ENCODE measurements around the gene ACSM3. TPM values are rescaled to one million over a fixed set of nuclear protein-coding genes. Genes with fewer than 3 reads are reported as not detected.

The ACSM3 gene
- total and polyA plus RNA-seq, 9 of the 15 experiments (the other 6 are each of a cell fraction or from before 2014, with no cell fraction given), result 112 to 420 (median 182) TPM

DNA sequence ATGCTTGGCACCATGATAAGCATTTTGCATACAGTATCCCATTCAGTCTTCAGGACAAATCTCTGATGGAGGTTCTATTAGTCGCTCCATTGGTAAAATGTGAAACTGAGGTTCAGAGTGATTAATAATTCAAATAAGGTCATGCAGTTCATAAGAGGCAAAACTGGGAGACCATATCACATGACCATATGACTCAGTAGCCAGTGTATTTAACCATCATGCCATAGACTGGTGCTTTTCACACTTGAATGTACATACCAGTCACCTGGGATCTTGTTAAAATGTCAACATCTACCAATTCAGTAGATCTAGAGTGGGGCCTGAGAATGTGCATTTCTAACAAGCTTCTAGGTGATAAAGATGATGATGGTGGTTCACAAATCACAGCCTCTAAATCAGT is 4.3 kb downstream of the ACSM3 start:
- intact Hi-C loops (cut with micrococcal nuclease), result no loop called here
- Histone ChIP-seq H3K9me3 (replicated peaks; ENCODE audit: control insufficient read depth, insufficient read depth, low read depth, low read length) (no peaks in the 10 kb centered on the region; the same call in 1 of the 2 replicates), H3K79me2 (ENCODE audit: control insufficient read depth, insufficient read depth, low read length) (peaks cover 61% of the 10 kb centered on the region), H3K9me1 (ENCODE audit: control insufficient read depth, insufficient read depth, low read length) (no peaks in the 10 kb centered on the region), H2AFZ (ENCODE audit: low read depth, low read length) (peak overlapping the region; percentile 80; the same call in 1 of the 2 replicates), H3K36me3 (ENCODE audit: control insufficient read depth, insufficient read depth, low read length) (peaks cover 22% of the 10 kb centered on the region; the same call in 2 of the 3 replicates), H3K27ac (ENCODE audit: extremely low read depth, low read depth, low read length) (no peak overlapping the region), H3K4me1 (replicated peaks in 1 of 2; ENCODE audit: control insufficient read depth in 2 of 2, insufficient read depth in 2 of 2, low read length in 2 of 2) (peaks cover 4 to 20% of the 10 kb centered on the region in 2 experiments; a peak in 1 of 5 replicates), H3K27me3 (ENCODE audit: control insufficient read depth in 2 of 2, insufficient read depth in 2 of 2, low read length in 2 of 2) (no peaks in the 10 kb centered on the region), H3K4me2 (ENCODE audit: insufficient read depth, low read length) (no peak overlapping the region), H3K4me3 (no peak overlapping the region), H4K20me1 (replicated peaks; ENCODE audit: control insufficient read depth, insufficient read depth, low read length) (no peaks in the 10 kb centered on the region), H3K9ac (ENCODE audit: insufficient read depth in 1 of 2, low read depth in 2 of 2, low read length in 2 of 2) (no peak overlapping the region)
- in situ Hi-C loops (cut with MboI), result no loop called here
- FAIRE-seq, result no peak
- POLR2A ChIA-PET, result interaction anchor here (1.5 kb wide), 1 partner anchor 22 kb away, joined by 3 read pairs; no protein-coding TSS in a partner anchor
- BruUV-seq (replicated peaks), result no TSS peak
- ATAC-seq, result no peak
- no peak for DNase-seq (ENCODE audit: extremely low read depth in 1 of 4, low spot score in 3 of 4)
- CTCF ChIA-PET (ENCODE audit: low intra/inter-chr PET ratio), result no interaction called here
- 95% methylated on average over 1 of the region's 1 CpG for WGBS (ENCODE audit: insufficient coverage, low coverage, missing lambda C conversion rate)
- TF ChIP-seq KDM1A (IDR thresholded peaks at IDR 0.05) (peak in 1 of 2 experiments; percentile 38; a peak in 1 of 4 replicates), TFE3 (CRISPR knock-in tag; IDR thresholded peaks at IDR 0.05) (peak; percentile 83), ZNF263 (CRISPR knock-in tag; IDR thresholded peaks at IDR 0.05; ENCODE audit: borderline replicate concordance) (no peak), TOE1 (IDR thresholded peaks at IDR 0.05; ENCODE audit: borderline replicate concordance) (peak; percentile 51; the same call in 1 of the 2 replicates), TOE1 (CRISPR knock-in tag; IDR thresholded peaks at IDR 0.05; ENCODE audit: borderline replicate concordance, low read depth) (no peak)
- TF ChIP-seq, protein P1, sequence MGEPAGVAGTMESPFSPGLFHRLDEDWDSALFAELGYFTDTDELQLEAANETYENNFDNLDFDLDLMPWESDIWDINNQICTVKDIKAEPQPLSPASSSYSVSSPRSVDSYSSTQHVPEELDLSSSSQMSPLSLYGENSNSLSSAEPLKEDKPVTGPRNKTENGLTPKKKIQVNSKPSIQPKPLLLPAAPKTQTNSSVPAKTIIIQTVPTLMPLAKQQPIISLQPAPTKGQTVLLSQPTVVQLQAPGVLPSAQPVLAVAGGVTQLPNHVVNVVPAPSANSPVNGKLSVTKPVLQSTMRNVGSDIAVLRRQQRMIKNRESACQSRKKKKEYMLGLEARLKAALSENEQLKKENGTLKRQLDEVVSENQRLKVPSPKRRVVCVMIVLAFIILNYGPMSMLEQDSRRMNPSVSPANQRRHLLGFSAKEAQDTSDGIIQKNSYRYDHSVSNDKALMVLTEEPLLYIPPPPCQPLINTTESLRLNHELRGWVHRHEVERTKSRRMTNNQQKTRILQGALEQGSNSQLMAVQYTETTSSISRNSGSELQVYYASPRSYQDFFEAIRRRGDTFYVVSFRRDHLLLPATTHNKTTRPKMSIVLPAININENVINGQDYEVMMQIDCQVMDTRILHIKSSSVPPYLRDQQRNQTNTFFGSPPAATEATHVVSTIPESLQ (CRISPR knock-in tag; IDR thresholded peaks at IDR 0.05), result no peak

Data from K562 (cell line).